HG03558 (cell line): ENCODE data around the gene MBNL1.
"Not testable (repeated sequence)": the region's sequence is repeated elsewhere in the genome, so short reads cannot be mapped to it uniquely, and the experiment has no call there.

Experiments used
- ATAC-seq: cut with Tn5 transposase; IDR thresholded peaks from one replicate; pipeline ENCODE4 v1.9.1; 2021; ENCODE audit warnings: moderate number of reproducible peaks; ENCODE audit not compliant: unreplicated experiment; ENCODE audit errors: extremely low read depth

MBNL1 gene

DNA sequence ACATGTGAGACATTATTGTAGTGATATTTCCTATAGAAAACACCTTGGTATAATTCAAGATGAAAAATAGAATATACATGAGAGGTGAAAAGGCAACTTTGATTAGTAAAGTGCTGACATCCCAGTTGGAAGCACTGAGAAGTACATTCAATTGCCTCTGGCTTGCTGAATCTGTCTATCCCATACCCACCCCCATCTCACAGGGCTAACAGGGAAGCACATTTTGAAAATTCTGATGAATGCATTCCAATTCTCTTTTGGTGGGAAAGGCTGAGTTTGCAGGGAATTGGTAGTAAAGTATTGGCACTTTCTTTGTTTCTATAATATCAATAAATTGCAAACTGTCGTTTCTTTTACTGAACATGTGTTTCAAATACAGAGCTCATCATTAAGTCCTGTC is 122.9 kb downstream of the MBNL1 start:
- ATAC-seq, result no peak

DNA sequence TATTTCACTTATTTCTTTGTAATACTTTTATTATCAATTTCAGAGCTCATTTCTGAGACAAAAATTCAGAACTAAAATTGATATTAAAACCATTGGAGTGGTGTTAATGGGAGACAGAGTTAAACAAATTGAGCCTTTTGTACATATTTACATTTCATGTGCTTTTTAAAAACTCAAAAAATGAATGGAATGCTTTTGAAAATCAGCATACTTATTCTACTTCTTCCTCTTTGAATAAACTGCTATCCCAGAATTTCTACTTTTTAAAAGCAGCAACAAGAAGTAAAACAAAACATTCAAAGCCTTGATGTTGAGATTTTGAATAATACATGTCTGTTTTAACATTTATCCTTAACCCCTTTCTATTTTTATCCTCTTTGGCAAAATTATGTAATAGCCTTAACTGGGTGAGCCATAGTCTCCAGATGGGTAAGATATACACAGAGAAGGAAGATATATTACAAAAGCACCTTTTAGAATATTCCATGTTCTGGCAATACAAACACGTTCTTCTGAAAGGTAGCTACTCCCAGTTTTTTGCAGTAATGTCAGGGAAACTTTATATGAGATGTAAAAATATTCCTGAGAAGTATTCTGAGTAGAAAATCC is 123.6 kb downstream of the MBNL1 start:
- ATAC-seq, result no peak

DNA sequence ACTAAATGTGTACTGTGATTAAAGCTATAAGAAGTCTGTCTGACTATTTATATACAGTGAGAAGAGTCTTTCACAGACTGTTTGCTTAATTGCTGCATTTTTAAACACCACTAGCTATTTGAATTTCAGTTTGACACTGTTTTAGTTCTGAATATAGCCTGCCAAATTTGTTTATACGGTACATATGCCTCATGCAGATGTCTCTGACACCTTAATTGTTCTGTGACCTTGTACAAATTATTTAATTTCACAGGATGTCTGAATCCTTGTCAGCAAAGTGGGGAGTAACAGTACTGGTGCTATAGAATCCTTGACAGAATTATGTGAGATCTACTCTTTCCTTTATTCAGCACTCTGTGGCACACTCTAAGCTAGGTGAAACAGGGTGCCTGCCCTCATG is 125.5 kb downstream of the MBNL1 start:
- ATAC-seq, result no peak

DNA sequence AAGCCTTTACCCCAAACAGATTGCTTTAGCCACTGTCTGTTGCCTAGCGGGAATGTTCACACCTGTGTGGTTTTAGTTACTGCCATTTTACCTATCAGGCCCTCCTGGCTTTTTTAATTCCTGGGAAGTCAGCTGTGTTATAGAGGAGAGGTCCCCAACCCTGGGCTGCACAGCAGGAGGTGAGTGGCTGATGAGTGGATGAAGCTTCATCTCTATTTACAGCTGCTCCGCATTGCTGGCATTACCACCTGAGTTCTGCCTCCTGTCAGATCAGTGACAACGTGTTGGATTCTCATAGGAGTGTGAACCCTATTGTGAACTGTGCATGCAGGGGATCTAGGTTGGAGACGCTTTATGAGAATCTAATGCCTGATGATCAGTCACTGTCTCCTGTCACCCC is 127.0 kb downstream of the MBNL1 start:
- ATAC-seq, result no peak

DNA sequence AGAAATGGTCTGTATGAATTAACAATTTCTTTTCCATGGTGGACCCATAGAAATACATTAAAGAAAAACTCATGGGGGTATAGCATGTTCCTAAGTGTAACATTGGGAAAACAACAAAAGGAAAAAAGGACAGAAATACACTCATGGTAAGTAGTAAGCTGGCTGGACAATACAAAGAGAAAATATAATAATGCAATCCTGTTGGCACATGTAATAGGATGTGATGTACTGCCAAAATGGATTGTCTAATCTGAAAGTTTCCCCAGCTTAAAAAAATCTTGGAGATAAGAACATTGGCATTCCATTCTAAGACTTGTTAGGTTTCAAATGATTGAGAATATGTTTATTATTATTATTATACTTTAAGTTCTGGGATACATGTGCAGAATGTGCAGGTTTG is 128.1 kb downstream of the MBNL1 start:
- no peak for ATAC-seq

DNA sequence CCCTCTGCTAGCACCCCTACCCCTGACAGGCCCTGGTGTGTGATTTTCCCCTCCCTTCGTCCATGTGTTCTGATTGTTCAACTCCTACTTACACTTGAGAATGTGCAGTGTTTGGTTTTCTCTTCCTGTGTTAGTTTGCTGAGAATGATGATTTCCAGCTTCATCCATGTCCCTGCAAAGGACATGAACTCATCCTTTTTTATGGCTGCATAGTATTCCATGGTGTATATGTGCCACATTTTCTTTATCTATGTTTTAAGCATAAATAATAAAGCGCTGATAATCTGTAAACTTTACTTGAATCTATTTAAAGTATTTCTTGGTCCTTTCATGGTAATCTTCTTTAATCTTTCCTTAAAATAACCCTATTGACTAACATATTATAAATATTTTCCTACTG is 128.6 kb downstream of the MBNL1 start:
- not testable (repeated sequence) for ATAC-seq

DNA sequence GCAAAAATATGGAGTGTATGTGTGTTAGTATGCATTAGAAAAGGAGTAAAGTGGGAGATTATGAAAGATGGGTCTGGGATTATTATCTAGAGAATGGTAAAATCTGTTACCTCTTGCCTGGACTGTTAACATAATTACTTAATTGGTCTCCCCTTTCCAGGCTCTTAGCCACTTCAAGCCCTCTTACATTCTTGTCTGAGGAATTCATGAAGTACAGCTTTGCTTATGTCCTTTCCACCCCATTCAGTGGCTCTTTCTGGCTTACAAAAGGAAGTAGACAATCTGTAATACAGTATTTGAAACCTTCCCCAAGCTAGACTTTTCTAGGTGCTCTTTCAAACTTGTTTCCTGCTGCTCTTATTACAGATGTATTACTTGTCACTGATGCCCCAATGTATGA is 129.8 kb downstream of the MBNL1 start:
- ATAC-seq, result no peak

DNA sequence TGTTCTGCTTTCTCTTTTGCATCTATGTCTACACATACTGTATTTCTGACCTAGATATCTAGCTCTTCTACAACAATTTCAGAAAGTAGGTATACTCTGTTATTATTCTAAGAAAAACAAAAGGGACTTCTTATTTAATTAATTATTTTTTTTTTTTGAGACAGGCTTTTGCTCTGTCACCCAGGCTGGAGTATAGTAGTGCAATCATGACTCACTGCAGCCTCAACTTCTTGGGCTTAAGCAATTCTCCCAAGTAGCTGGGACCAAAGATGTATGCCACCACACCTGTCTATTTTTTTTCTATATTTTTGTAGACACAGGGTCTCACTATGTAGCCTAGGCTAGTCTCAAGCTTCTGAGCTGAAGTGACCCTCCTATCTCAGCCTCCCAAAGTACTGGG is 130.6 kb downstream of the MBNL1 start:
- ATAC-seq, result no peak

DNA sequence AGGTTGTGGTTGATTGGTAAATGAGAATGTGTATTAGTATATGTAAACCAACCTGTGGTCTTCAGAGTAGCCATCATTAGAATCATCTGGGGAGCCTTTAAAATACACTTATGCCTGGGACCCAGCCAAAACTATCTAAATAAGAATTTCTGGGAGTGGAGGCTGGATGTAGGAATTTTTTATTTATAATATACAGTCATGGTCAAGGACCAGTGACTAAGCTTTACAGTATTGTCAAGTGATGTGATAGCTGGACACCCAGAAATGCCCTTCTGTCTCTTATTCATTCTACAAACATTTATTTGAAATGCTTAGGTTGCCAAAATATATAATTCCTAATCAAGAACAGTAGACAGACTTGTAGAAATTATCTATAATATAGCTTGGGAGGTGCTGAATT is 132.2 kb downstream of the MBNL1 start:
- no peak for ATAC-seq

DNA sequence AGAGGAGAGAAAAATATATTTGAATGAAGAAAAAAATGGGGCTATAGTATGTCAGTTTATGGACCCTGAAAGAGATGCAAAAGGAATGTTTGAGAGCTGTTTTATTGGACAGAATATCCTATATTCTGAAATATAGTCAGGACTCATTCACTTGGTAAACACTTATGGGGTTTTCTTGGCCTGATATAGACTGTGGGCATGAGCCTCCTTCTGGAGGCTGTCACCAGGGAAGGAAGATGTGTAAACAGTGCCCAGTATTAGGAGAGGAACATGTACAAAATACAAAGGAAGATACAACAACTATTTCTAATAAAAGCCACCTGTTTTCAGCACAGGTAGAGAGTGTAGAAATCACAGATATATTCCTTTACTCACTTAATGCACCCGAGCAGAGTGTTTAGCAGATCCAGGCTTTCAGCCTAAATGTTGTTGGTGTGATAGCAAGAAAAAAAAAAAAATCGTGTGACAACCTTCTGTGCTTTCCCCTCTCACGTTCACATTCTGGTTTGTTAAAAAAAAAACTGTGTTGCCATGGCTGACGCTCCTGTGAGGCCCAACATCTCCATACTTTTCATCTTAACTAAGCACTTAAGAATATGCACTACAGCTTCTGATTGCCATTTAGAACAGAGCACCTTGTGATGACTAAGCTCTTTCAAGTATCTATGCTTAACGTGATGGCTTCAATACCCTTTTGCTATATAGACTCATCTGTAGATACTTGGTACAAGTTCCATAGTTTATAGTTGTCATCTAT is 134.1 kb downstream of the MBNL1 start:
- no peak for ATAC-seq

DNA sequence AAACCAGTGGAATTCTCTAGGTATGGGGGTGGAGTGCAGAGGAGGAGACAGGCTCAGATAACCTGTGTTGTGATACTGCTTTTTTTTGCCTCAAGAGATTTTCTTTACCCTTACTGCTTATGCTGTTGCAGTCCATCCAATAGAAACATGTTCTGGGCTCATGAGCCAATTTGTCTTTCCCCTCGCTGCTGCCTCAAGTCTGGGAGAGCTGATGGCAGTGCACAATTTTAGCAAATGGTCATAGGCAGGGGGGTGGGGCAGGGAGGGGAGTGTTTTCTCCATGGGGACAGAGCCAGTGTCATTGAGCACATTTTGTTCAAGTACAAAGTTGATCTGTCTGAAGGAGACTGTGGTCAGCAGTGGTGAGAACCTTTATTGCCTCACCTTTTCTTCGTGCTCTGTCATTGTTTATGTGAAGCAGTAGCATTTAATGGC is 134.9 kb downstream of the MBNL1 start:
- ATAC-seq, result no peak

DNA sequence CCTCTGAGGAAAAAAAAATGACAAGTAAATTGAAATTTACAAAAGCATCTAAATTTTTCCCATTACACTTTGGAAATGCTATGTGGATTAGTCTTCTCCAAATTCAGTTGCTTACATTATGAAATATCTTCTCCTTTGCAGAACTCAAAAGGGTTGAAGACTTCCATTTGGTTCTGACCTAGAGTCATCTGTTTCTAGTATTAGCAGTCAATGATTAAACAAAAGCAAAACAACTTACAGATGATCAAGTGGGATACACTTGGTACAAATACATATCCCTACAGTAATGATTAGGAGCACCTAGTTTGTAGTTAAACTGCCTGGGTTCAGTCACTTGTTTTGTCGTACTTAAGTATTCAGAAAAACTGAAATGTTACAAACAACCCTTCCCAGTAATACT is 136.2 kb downstream of the MBNL1 start:
- no peak for ATAC-seq

DNA sequence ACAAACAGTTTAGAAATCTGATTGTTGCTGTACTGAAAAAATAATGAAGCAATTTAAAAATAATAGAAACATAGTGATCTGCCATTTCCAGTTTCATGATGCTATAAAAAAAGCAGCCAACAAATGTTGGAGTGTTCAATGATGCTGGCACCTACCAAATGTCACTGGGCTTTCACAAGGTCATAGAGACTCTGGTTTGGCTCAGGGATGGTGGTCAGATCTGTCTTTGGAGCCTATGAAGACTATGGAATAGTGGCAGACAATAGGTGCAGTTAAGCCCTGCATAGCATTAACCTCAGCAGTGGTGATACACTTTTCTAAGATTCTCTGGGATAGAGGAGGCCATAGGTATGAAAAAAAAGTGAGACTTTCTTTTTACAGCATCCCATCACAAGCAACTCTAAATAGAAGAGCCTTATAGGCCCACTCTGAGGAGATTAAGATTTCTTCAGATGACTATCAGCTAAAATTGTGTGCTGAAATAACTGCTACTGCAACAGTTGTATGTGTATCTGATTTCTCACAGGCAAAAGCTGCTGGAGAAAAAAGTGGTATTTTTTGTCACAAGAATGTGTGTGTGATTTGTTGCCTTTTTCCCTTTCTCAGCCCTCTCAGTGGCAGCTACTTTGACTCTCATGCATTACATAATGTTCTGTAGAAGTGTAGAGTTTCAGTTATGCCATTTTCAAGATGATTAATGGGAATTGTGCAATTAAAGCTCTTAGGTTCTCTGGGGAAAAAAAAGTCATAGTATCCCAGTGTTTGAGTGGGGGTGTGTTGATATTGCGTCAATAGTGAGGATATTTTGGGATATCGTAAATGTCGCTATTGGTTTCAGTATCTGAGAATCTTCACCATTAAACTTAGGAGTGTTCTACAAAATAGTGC is 137.4 kb downstream of the MBNL1 start:
- ATAC-seq, result no peak

DNA sequence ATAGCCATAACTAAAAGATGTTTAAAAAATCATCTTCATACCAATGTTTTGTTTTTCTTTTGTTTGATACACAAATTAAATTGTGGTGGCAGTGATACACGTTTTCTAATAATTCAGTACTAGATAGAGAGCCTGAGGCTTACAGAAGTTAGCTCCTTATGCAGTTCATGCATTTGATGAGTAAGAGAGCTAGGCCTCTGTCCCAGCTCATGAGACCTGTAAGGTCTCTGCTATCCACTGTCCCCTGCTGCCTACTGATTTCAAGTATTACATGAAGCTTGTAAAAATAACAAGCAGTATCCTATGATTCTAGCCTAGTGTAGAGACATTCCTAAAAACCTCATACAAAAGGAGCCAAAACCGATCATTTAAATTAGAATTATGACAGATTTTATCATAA is 144.5 kb downstream of the MBNL1 start:
- no peak for ATAC-seq

DNA sequence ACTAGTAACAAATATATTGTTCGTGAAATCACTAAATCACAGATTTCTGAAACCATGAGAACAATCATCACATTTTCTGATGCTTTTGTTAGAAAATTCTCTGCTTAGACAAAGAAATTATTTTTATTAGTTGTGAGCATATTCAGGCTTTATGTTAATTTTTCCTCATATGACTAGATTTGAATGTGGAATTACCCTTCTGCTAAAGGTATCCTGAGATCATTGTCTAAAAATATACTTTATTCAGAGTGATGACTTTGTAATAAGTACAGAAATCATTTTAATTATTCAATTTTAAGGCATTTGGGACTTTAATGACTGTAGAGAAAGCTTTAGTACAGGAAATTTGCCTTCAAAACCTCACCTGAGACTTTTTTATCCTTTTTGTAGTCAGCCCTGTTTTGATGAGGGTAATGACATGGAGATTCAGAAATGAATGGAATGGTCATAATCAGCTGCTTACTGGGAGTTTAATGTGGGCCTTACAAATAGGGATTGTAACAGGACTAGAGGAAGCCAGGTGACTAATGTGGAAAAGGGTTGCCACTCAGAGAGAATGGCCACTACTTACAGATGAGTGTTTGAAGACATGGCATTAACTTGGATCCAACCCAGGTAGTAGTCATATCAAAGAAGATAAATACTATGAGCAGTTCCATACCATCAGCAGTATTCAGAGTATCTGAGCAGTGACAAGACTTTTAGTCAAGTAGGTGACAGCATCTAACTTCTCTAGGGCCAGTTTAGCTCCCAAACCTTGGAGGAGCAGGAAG is 148.3 kb downstream of the MBNL1 start:
- ATAC-seq, result no peak

DNA sequence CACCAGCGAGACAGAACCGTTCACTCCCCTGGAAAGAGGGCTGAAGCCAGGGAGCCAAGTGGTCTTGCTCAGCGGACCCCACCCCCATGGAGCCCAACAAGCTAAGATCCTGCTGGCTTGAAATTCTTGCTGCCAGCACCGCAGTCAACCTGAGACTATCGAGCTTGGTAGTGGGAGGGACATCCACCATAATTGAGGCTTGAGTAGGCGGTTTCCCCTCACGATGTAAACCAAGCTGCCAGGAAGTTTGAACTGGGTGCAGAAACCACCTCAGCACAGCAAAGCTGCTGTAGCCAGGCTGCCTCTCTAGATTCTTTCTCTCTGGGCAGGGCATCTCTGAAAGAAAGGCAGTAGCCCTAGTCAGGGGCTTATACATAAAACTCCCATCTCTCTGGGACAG is 151.0 kb downstream of the MBNL1 start:
- no peak for ATAC-seq

DNA sequence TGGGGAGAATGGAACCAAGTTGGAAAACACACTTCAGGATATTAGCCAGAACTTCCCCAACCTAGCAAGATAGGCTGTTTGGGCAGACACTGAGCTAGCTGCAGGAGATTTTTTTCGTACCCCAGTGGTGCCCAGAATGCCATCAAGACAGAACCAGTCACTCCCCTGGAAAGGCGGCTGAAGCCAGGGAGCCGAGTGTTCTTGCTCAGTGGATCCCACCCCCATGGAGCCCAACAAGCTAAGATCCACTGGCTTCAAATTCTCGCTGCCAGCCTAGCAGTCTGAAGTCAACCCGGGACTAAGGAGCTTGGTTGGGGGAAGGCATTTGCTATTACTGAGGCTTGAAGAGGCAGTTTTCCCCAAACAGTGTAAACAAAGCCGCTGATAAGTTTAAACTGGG is 152.4 kb downstream of the MBNL1 start:
- ATAC-seq, result no peak

DNA sequence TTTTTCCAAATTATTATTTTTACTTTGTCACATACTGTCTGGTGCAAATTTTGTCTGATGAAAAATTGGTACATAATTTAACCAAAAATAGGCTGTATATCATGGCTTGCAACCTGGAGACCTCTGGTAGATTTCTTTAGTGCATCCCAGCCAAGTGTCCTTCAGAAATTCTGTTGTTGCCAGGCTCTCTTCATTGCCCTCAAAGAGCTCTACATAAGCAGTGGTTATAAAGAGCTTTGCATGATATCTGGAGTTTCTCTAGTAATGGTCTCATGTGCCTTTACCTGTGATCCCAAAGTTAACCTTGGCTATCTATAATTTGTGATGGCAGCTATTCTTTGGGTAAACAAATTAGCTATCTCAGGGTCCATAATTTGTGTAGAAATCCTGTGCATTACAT is 157.7 kb downstream of the MBNL1 start:
- ATAC-seq, result no peak

DNA sequence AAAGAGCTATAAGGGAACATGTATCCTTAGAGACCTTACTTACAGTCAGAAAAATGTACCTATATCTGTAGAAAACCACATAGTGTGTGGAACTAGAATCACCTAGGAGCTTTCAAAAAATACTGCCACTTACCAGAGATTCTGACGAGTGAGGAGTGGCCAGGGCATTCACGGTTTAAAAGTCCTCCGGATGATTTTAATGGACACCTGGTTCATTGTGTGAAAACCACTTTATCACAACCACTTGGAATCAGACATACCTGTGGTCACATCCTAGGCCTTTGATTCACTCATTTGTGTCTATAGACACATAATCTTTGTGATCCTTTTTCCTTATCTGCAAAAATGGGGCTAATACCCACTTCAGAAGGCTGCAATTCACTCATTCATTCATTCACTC is 159.8 kb downstream of the MBNL1 start:
- no peak for ATAC-seq

DNA sequence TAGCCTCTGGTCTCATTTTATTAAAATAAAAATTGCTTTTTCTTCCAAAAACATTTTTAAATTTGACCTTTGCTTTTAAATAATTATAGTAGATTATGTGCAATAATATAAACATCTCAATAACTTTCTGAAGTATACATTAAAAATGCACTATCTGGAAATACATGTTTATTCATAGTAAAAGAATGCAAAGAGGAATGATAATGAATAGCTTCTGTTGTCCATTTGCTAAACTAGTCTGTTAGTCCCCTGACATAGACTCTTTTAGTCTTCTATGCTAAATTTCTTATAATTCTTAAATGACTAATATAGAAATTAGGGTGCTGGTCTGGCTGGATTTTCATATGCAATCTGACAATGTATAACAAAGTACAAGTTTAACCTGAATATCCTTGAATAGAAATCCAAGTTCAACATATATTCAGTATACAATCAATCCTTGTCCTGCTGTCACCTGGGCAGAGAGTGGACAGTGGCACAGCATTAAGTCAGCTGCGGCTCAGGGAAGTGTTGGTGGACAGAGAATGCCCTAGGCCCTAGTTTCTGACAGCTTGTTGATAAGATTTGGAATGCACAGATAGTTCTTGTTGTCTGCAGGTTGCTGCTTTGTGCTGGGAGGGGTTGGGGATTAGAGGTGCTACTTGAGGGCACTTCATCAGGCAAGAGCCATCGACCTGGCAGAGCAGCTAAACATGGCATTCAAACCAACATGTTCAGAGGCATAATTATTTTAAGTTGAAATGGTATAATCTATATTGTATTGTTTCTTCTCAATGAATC is 161.7 kb downstream of the MBNL1 start:
- no peak for ATAC-seq
